Measurements from ENCODE around the gene SLC7A14. TPM values are rescaled to one million over a fixed set of nuclear protein-coding genes. Genes with fewer than 3 reads are reported as not detected.

Gene SLC7A14
- total and polyA plus RNA-seq, 2 donors (not counting 1 experiment from before 2014, with no cell fraction given): not detected

- intact Hi-C loops (cut with micrococcal nuclease): no loop called here
- Histone ChIP-seq H3K27ac (ENCODE audit: low read length in 2 of 2) (no peak overlapping the region), H3K27me3 (replicated peaks in 1 of 4; ENCODE audit: control extremely low read depth in 1 of 4, control insufficient read depth in 3 of 4, insufficient read depth in 4 of 4, low read length in 3 of 4) (no peaks in the 10 kb centered on the region), H4K20me1 (ENCODE audit: control insufficient read depth, insufficient read depth, low read length, poor library complexity, severe bottlenecking) (no peaks in the 10 kb centered on the region), H3K9ac (ENCODE audit: low read length) (no peak overlapping the region), H3K4me1 (ENCODE audit: control insufficient read depth in 2 of 2, insufficient read depth in 2 of 2, low read length in 2 of 2) (no peaks in the 10 kb centered on the region), H3K36me3 (replicated peaks in 1 of 2; ENCODE audit: control extremely low read depth in 1 of 2, control insufficient read depth in 1 of 2, extremely low read depth in 1 of 2, insufficient read depth in 2 of 2, low read length in 1 of 2) (no peaks in the 10 kb centered on the region), H3K79me2 (ENCODE audit: control insufficient read depth, insufficient read depth, low read length) (no peaks in the 10 kb centered on the region), H3K4me2 (replicated peaks; ENCODE audit: low read depth, low read length, poor library complexity, severe bottlenecking) (no peak overlapping the region), H3K4me3 (ENCODE audit: control extremely low read depth in 1 of 5, extremely low read depth in 1 of 5, insufficient read depth in 1 of 5, low read depth in 2 of 5, low read length in 4 of 5) (no peak overlapping the region), H3K9me3 (ENCODE audit: control extremely low read depth in 1 of 3, control insufficient read depth in 2 of 3, insufficient read depth in 1 of 3, low read length in 2 of 3) (no peaks in the 10 kb centered on the region), H2AFZ (ENCODE audit: insufficient read depth, low read depth, low read length, poor library complexity, severe bottlenecking) (no peak overlapping the region)
- no peaks in the 10 kb centered on the region for H3K4me1 Mint-ChIP-seq
- ATAC-seq (ENCODE audit: low read depth) (no peak), DNase-seq (no peak)
- peaks cover 52% of the 10 kb centered on the region for H3K27me3 Mint-ChIP-seq
- H3K4me3 Mint-ChIP-seq: no peak overlapping the region
- POLR2A ChIA-PET: no interaction called here
- CTCF ChIA-PET: no interaction called here
- no peak overlapping the region for H3K27ac Mint-ChIP-seq
- H3K9me3 Mint-ChIP-seq (ENCODE audit: insufficient read depth): no peaks in the 10 kb centered on the region
- no peak for TF ChIP-seq EZH2 (IDR thresholded peaks at IDR 0.05; ENCODE audit: borderline replicate concordance, insufficient read depth, low read depth, low read length, poor library complexity, severe bottlenecking)
- no peak for TF ChIP-seq CTCF (IDR thresholded peaks at IDR 0.05)
These were observed 12.2 kb upstream of the SLC7A14 start for GRCh38 chr3:170598091-170598502.

- DNase-seq: no peak
- no peak overlapping the region for H2AFZ ChIP-seq (ENCODE audit: insufficient read depth, low read depth, low read length, poor library complexity, severe bottlenecking)
- H3K4me2 ChIP-seq (replicated peaks; ENCODE audit: low read depth, low read length, poor library complexity, severe bottlenecking): no peak overlapping the region
- H3K4me3 Mint-ChIP-seq: no peak overlapping the region
- H3K27ac Mint-ChIP-seq: no peak overlapping the region
- no peak for TF ChIP-seq EZH2 (IDR thresholded peaks at IDR 0.05; ENCODE audit: borderline replicate concordance, insufficient read depth, low read depth, low read length, poor library complexity, severe bottlenecking)
- no peak for TF ChIP-seq CTCF (IDR thresholded peaks at IDR 0.05)
- no peaks in the 10 kb centered on the region for H3K4me1 ChIP-seq (ENCODE audit: control insufficient read depth in 2 of 2, insufficient read depth in 2 of 2, low read length in 2 of 2)
- no peaks in the 10 kb centered on the region for H3K4me1 Mint-ChIP-seq
- ChIA-PET CTCF (no interaction called here), POLR2A (no interaction called here)
- no peaks in the 10 kb centered on the region for H3K9me3 ChIP-seq (ENCODE audit: control extremely low read depth in 1 of 3, control insufficient read depth in 2 of 3, insufficient read depth in 1 of 3, low read length in 2 of 3)
- no peak overlapping the region for H3K4me3 ChIP-seq (ENCODE audit: control extremely low read depth in 1 of 5, extremely low read depth in 1 of 5, insufficient read depth in 1 of 5, low read depth in 2 of 5, low read length in 4 of 5)
- intact Hi-C loops (cut with micrococcal nuclease): no loop called here
- no peak overlapping the region for H3K9ac ChIP-seq (ENCODE audit: low read length)
- no peaks in the 10 kb centered on the region for H3K9me3 Mint-ChIP-seq (ENCODE audit: insufficient read depth)
- peaks cover 0 to 3% (median 0%) of the 10 kb centered on the region in 4 experiments for H3K27me3 ChIP-seq (replicated peaks in 1 of 4; ENCODE audit: control extremely low read depth in 1 of 4, control insufficient read depth in 3 of 4, insufficient read depth in 4 of 4, low read length in 3 of 4)
- H3K36me3 ChIP-seq (replicated peaks in 1 of 2; ENCODE audit: control extremely low read depth in 1 of 2, control insufficient read depth in 1 of 2, extremely low read depth in 1 of 2, insufficient read depth in 2 of 2, low read length in 1 of 2): no peaks in the 10 kb centered on the region
- ATAC-seq (ENCODE audit: low read depth): no peak
- H3K27ac ChIP-seq (ENCODE audit: low read length in 2 of 2): no peak overlapping the region
- H4K20me1 ChIP-seq (ENCODE audit: control insufficient read depth, insufficient read depth, low read length, poor library complexity, severe bottlenecking): no peaks in the 10 kb centered on the region
- H3K27me3 Mint-ChIP-seq: peaks cover 54% of the 10 kb centered on the region
- H3K79me2 ChIP-seq (ENCODE audit: control insufficient read depth, insufficient read depth, low read length): no peaks in the 10 kb centered on the region
These were observed 8.7 kb upstream of the SLC7A14 start for GRCh38 chr3:170594528-170594927.
